WTC11 (cell line): ENCODE measurements around the gene KRT32. TPM values are rescaled to one million over a fixed set of nuclear protein-coding genes. Genes with fewer than 3 reads are reported as not detected.

Experiments used
- ETV6 ChIP-seq: sonication (generic); formaldehyde crosslinking; IDR thresholded peaks from 2 replicates; pipeline ENCODE4 v1.8.1; 2022; ENCODE audit warnings: mild to moderate bottlenecking, missing genetic modification reagents
- GABPB1 ChIP-seq: sonication (generic); formaldehyde crosslinking; IDR thresholded peaks from 2 replicates; pipeline ENCODE4 v1.8.1; 2023; ENCODE audit warnings: mild to moderate bottlenecking, missing genetic modification reagents
- NFATC4 ChIP-seq: fragments of 250-450 bp; sonication (Bioruptor Pico); IDR thresholded peaks from 2 replicates; pipeline ENCODE4 v1.9.0; 2021; ENCODE audit warnings: mild to moderate bottlenecking
- PRRX2 ChIP-seq: fragments of 250-450 bp; sonication (Bioruptor Pico); IDR thresholded peaks from 2 replicates; pipeline ENCODE4 v1.8.0; 2021; ENCODE audit warnings: mild to moderate bottlenecking
- SOX15 ChIP-seq: fragments of 250-450 bp; sonication (Bioruptor Pico); IDR thresholded peaks from 2 replicates; pipeline ENCODE4 v1.9.0; 2021; ENCODE audit warnings: mild to moderate bottlenecking
- ZNF219 ChIP-seq: sonication (generic); formaldehyde crosslinking; IDR thresholded peaks from 2 replicates; pipeline ENCODE4 v1.8.0; 2023; ENCODE audit warnings: missing genetic modification reagents, mild to moderate bottlenecking, borderline replicate concordance
- total RNA-seq: library from RNA; stranded (reverse); gene quantifications from 3 replicates; pipeline ENCODE4 v1.2.3, GENCODE V29; 2021
- TF ChIP-seq, protein P1 (sequence below): fragments of 250-450 bp; sonication (Bioruptor Pico); IDR thresholded peaks from 2 replicates; pipeline ENCODE4 v2.1.2; 2022; ENCODE audit warnings: mild to moderate bottlenecking, moderate library complexity
- TF ChIP-seq, protein P2 (sequence below): sonication (generic); formaldehyde crosslinking; IDR thresholded peaks from 2 replicates; pipeline ENCODE4 v1.8.0; 2022; ENCODE audit warnings: mild to moderate bottlenecking, missing genetic modification reagents
- TF ChIP-seq, protein P3 (sequence below): sonication (generic); formaldehyde crosslinking; IDR thresholded peaks from 2 replicates; pipeline ENCODE4 v1.8.0; 2023; ENCODE audit warnings: missing genetic modification reagents, mild to moderate bottlenecking, borderline replicate concordance
- TF ChIP-seq, protein P4 (sequence below): sonication (generic); formaldehyde crosslinking; IDR thresholded peaks from 2 replicates; pipeline ENCODE4 v1.8.1; 2023; ENCODE audit warnings: mild to moderate bottlenecking, missing genetic modification reagents
- TF ChIP-seq, protein P5 (sequence below): sonication (generic); formaldehyde crosslinking; IDR thresholded peaks from 2 replicates; pipeline ENCODE4 v1.8.0; 2023; ENCODE audit warnings: mild to moderate bottlenecking, missing genetic modification reagents
- TF ChIP-seq, protein P6 (sequence below): sonication (generic); formaldehyde crosslinking; IDR thresholded peaks from 2 replicates; pipeline ENCODE4 v1.8.0; 2022; ENCODE audit warnings: mild to moderate bottlenecking, missing genetic modification reagents

KRT32 gene
- total RNA-seq, 1 experiment from 2014 or later = not detected

DNA sequence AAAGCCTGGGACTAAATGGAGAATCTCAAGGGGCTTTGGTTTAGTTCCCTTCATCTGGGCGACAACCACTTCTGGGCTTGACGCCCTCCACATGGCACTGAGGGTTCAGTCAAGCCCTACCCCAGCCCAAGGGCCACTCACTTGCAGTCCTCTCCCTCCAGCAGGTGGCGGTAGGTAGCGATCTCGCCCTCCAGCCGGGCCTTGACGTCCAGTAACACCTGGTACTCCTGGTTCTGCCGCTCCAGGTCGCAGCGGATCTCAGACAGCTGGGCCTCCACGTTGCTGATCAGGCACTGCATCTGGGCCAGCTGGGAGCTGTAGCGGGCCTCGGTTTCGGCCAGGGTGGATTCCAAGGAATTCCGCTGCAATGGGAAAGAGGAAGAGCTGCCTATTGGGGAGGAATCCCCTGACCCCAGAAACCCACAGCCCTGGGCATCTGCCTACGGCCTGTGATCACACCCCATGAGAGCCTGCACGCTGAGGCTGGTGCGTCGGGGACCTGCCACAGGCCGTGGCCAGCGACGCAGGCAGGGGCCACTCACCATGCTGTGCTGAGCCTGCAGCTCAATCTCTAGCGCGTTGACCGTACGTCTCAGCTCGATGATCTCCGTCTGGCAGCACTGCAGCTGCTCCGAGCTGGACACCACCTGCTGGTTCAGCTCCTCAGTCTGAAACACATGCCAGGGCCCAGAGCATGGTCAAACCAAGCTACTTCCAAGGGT is 19.8 kb upstream of the KRT32 start (continued):
- TF ChIP-seq ZNF219 (CRISPR knock-in tag) = no peak
- TF ChIP-seq, protein P1, sequence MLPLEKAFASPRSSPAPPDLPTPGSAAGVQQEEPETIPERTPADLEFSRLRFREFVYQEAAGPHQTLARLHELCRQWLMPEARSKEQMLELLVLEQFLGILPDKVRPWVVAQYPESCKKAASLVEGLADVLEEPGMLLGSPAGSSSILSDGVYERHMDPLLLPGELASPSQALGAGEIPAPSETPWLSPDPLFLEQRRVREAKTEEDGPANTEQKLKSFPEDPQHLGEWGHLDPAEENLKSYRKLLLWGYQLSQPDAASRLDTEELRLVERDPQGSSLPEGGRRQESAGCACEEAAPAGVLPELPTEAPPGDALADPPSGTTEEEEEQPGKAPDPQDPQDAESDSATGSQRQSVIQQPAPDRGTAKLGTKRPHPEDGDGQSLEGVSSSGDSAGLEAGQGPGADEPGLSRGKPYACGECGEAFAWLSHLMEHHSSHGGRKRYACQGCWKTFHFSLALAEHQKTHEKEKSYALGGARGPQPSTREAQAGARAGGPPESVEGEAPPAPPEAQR (CRISPR knock-in tag) = no peak
- TF ChIP-seq PRRX2 (CRISPR knock-in tag) = no peak
- TF ChIP-seq SOX15 = no peak
- no peak for TF ChIP-seq GABPB1 (CRISPR knock-in tag)
- TF ChIP-seq, protein P2, sequence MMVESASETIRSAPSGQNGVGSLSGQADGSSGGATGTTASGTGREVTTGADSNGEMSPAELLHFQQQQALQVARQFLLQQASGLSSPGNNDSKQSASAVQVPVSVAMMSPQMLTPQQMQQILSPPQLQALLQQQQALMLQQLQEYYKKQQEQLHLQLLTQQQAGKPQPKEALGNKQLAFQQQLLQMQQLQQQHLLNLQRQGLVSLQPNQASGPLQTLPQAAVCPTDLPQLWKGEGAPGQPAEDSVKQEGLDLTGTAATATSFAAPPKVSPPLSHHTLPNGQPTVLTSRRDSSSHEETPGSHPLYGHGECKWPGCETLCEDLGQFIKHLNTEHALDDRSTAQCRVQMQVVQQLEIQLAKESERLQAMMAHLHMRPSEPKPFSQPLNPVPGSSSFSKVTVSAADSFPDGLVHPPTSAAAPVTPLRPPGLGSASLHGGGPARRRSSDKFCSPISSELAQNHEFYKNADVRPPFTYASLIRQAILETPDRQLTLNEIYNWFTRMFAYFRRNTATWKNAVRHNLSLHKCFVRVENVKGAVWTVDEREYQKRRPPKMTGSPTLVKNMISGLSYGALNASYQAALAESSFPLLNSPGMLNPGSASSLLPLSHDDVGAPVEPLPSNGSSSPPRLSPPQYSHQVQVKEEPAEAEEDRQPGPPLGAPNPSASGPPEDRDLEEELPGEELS = no peak
- TF ChIP-seq, protein P3, sequence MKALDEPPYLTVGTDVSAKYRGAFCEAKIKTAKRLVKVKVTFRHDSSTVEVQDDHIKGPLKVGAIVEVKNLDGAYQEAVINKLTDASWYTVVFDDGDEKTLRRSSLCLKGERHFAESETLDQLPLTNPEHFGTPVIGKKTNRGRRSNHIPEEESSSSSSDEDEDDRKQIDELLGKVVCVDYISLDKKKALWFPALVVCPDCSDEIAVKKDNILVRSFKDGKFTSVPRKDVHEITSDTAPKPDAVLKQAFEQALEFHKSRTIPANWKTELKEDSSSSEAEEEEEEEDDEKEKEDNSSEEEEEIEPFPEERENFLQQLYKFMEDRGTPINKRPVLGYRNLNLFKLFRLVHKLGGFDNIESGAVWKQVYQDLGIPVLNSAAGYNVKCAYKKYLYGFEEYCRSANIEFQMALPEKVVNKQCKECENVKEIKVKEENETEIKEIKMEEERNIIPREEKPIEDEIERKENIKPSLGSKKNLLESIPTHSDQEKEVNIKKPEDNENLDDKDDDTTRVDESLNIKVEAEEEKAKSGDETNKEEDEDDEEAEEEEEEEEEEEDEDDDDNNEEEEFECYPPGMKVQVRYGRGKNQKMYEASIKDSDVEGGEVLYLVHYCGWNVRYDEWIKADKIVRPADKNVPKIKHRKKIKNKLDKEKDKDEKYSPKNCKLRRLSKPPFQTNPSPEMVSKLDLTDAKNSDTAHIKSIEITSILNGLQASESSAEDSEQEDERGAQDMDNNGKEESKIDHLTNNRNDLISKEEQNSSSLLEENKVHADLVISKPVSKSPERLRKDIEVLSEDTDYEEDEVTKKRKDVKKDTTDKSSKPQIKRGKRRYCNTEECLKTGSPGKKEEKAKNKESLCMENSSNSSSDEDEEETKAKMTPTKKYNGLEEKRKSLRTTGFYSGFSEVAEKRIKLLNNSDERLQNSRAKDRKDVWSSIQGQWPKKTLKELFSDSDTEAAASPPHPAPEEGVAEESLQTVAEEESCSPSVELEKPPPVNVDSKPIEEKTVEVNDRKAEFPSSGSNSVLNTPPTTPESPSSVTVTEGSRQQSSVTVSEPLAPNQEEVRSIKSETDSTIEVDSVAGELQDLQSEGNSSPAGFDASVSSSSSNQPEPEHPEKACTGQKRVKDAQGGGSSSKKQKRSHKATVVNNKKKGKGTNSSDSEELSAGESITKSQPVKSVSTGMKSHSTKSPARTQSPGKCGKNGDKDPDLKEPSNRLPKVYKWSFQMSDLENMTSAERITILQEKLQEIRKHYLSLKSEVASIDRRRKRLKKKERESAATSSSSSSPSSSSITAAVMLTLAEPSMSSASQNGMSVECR = peak; percentile 52; the same call in 1 of the 2 replicates
- no peak for TF ChIP-seq NFATC4 (CRISPR knock-in tag)
- TF ChIP-seq, protein P4, sequence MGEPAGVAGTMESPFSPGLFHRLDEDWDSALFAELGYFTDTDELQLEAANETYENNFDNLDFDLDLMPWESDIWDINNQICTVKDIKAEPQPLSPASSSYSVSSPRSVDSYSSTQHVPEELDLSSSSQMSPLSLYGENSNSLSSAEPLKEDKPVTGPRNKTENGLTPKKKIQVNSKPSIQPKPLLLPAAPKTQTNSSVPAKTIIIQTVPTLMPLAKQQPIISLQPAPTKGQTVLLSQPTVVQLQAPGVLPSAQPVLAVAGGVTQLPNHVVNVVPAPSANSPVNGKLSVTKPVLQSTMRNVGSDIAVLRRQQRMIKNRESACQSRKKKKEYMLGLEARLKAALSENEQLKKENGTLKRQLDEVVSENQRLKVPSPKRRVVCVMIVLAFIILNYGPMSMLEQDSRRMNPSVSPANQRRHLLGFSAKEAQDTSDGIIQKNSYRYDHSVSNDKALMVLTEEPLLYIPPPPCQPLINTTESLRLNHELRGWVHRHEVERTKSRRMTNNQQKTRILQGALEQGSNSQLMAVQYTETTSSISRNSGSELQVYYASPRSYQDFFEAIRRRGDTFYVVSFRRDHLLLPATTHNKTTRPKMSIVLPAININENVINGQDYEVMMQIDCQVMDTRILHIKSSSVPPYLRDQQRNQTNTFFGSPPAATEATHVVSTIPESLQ = no peak
- TF ChIP-seq, protein P5, sequence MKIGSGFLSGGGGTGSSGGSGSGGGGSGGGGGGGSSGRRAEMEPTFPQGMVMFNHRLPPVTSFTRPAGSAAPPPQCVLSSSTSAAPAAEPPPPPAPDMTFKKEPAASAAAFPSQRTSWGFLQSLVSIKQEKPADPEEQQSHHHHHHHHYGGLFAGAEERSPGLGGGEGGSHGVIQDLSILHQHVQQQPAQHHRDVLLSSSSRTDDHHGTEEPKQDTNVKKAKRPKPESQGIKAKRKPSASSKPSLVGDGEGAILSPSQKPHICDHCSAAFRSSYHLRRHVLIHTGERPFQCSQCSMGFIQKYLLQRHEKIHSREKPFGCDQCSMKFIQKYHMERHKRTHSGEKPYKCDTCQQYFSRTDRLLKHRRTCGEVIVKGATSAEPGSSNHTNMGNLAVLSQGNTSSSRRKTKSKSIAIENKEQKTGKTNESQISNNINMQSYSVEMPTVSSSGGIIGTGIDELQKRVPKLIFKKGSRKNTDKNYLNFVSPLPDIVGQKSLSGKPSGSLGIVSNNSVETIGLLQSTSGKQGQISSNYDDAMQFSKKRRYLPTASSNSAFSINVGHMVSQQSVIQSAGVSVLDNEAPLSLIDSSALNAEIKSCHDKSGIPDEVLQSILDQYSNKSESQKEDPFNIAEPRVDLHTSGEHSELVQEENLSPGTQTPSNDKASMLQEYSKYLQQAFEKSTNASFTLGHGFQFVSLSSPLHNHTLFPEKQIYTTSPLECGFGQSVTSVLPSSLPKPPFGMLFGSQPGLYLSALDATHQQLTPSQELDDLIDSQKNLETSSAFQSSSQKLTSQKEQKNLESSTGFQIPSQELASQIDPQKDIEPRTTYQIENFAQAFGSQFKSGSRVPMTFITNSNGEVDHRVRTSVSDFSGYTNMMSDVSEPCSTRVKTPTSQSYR (CRISPR knock-in tag) = no peak
- TF ChIP-seq ETV6 = no peak
- TF ChIP-seq, protein P6, sequence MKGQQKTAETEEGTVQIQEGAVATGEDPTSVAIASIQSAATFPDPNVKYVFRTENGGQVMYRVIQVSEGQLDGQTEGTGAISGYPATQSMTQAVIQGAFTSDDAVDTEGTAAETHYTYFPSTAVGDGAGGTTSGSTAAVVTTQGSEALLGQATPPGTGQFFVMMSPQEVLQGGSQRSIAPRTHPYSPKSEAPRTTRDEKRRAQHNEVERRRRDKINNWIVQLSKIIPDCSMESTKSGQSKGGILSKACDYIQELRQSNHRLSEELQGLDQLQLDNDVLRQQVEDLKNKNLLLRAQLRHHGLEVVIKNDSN (CRISPR knock-in tag) = peak; percentile 35; the same call in 1 of the 2 replicates
- TF ChIP-seq, all 79 proteins: peak for 8
